Ascending aorta (tissue), 2 donors: ENCODE results near the gene SKIL. TPM values are rescaled to one million over a fixed set of nuclear protein-coding genes. Genes with fewer than 3 reads are reported as not detected.

Source experiments
- DNase-seq, 2 donors: peaks; one replicate each; pipeline ENCODE4 v3.0.0-alpha.2; 2019; ENCODE audit warnings: low spot score in 2 of 2
- H3K27ac ChIP-seq, 2 donors: fragments of 200-600 bp; sonication (generic); one replicate each; pipeline ENCODE4 v1.5.1; 2016 to 2017; ENCODE audit warnings: mild to moderate bottlenecking in 1 of 2
- H3K27me3 ChIP-seq: fragments of 200-600 bp; sonication (generic); one replicate; pipeline ENCODE4 v1.5.1; 2017
- H3K36me3 ChIP-seq, 2 donors: fragments of 200-600 bp; sonication (generic); one replicate each; pipeline ENCODE4 v1.5.1; 2016
- H3K4me1 ChIP-seq, 2 donors: fragments of 200-600 bp; sonication (generic); one replicate each; pipeline ENCODE4 v1.5.1; 2016 to 2017; ENCODE audit warnings: mild to moderate bottlenecking in 1 of 2
- H3K4me3 ChIP-seq, 2 donors: fragments of 200-600 bp; sonication (generic); one replicate each; pipeline ENCODE4 v1.5.1; 2016 to 2017; ENCODE audit warnings: mild to moderate bottlenecking in 1 of 2
- H3K9me3 ChIP-seq, 2 donors: fragments of 200-600 bp; sonication (generic); one replicate each; pipeline ENCODE4 v1.5.1; 2016
- CTCF ChIP-seq, 3 experiments: fragments of 200-600 bp in 2 of 3; fragments of 450-650 bp in 1 of 3; sonication (generic) in 2 of 3; IDR thresholded peaks; one replicate each; pipeline ENCODE4 v1.5.1; 2016 to 2019; ENCODE audit warnings: antibody characterized with exemption in 3 of 3, mild to moderate bottlenecking in 1 of 3, moderate library complexity in 1 of 3
- intact Hi-C: fragments of 100-400 bp; cut with DNase I; formaldehyde crosslinking; loops from one replicate; pipeline ENCODE4 v1.15.1; 2023
- total RNA-seq: library from RNA; depleted of rRNA; stranded (reverse); fragments of >200 nt; gene quantifications from one replicate; pipeline ENCODE4 v1.1.0, GENCODE V29; 2016

SKIL gene
- total RNA-seq, 1 donor from 2014 or later, result 30.2 TPM

GRCh38 chr3:170387950-170388349 is 30.4 kb downstream of the SKIL start:
- H3K27me3 ChIP-seq, result no peaks in the 10 kb centered on the region
- H3K9me3 ChIP-seq, result no peaks in the 10 kb centered on the region
- peaks cover 38 to 71% of the 10 kb centered on the region in 2 donors for H3K36me3 ChIP-seq
- TF ChIP-seq CTCF (IDR thresholded peaks at IDR 0.05), result no peak
- H3K27ac ChIP-seq, result no peak overlapping the region
- DNase-seq, result no peak
- H3K4me3 ChIP-seq, result no peak overlapping the region
- intact Hi-C loops, result no loop called here
- no peaks in the 10 kb centered on the region for H3K4me1 ChIP-seq

GRCh38 chr3:170391108-170391507 is 33.6 kb downstream of the SKIL start:
- Histone ChIP-seq H3K27ac (no peak overlapping the region), H3K27me3 (no peaks in the 10 kb centered on the region), H3K9me3 (no peaks in the 10 kb centered on the region), H3K4me3 (no peak overlapping the region), H3K36me3 (peaks cover 24 to 48% of the 10 kb centered on the region in 2 donors), H3K4me1 (no peaks in the 10 kb centered on the region)
- no peak for DNase-seq
- TF ChIP-seq CTCF (IDR thresholded peaks at IDR 0.05), result no peak
- intact Hi-C loops, result no loop called here

GRCh38 chr3:170397685-170398084 is 40.2 kb downstream of the SKIL start:
- peaks cover 5 to 7% of the 10 kb centered on the region in 2 donors for H3K36me3 ChIP-seq
- H3K4me1 ChIP-seq, result no peaks in the 10 kb centered on the region
- H3K27ac ChIP-seq, result no peak overlapping the region
- intact Hi-C loops, result no loop called here
- no peaks in the 10 kb centered on the region for H3K27me3 ChIP-seq
- TF ChIP-seq CTCF (IDR thresholded peaks at IDR 0.05), result no peak
- no peaks in the 10 kb centered on the region for H3K9me3 ChIP-seq
- H3K4me3 ChIP-seq, result no peak overlapping the region
- DNase-seq, result no peak

- H3K4me3 ChIP-seq, result no peak overlapping the region
- no peaks in the 10 kb centered on the region for H3K36me3 ChIP-seq
- no peak overlapping the region for H3K27ac ChIP-seq
- no peaks in the 10 kb centered on the region for H3K27me3 ChIP-seq
- H3K4me1 ChIP-seq, result no peaks in the 10 kb centered on the region
- TF ChIP-seq CTCF (IDR thresholded peaks at IDR 0.05), result no peak
- no peaks in the 10 kb centered on the region for H3K9me3 ChIP-seq
- no peak for DNase-seq
- intact Hi-C loops, result no loop called here
Observed at GRCh38 chr3:170405101-170405500, 47.6 kb downstream of the SKIL start.

GRCh38 chr3:170410428-170411029 is 53.0 kb downstream of the SKIL start:
- no peak overlapping the region for H3K27ac ChIP-seq
- no peaks in the 10 kb centered on the region for H3K27me3 ChIP-seq
- no peak overlapping the region for H3K4me3 ChIP-seq
- DNase-seq, result no peak
- no peaks in the 10 kb centered on the region for H3K36me3 ChIP-seq
- intact Hi-C loops, result loop anchor here (2.0 kb wide), 1 partner anchor 100 kb away; no protein-coding TSS in a partner anchor
- H3K4me1 ChIP-seq, result no peaks in the 10 kb centered on the region
- peak in 2 of 3 experiments; percentile 34 to 58 for TF ChIP-seq CTCF (IDR thresholded peaks at IDR 0.05)
- H3K9me3 ChIP-seq, result no peaks in the 10 kb centered on the region

- intact Hi-C loops, result no loop called here
- Histone ChIP-seq H3K9me3 (no peaks in the 10 kb centered on the region), H3K27me3 (no peaks in the 10 kb centered on the region), H3K4me3 (no peak overlapping the region), H3K36me3 (no peaks in the 10 kb centered on the region), H3K4me1 (peaks cover 0 to 2% of the 10 kb centered on the region in 2 donors), H3K27ac (no peak overlapping the region)
- TF ChIP-seq CTCF (IDR thresholded peaks at IDR 0.05), result no peak
- DNase-seq, result no peak
Observed at GRCh38 chr3:170413291-170413690, 55.8 kb downstream of the SKIL start.
